Heart right ventricle (tissue), 16 donors: Measurements from ENCODE around the gene TAOK1. TPM values are rescaled to one million over a fixed set of nuclear protein-coding genes. Genes with fewer than 3 reads are reported as not detected.

Source experiments
- ATAC-seq, 8 donors: fragments of 200-7000 bp; cut with Tn5 transposase; one replicate each; pipeline ENCODE4 v1.9.1; 2020; ENCODE audit warnings: mild to moderate bottlenecking in 8 of 8, moderate library complexity in 8 of 8, moderate number of reproducible peaks in 1 of 8
- DNase-seq, 2 donors: peaks; one replicate each; pipeline ENCODE4 v3.0.0-alpha.2; 2020
- H3K27ac ChIP-seq, 10 donors: fragments of 200-600 bp; sonication (generic) in 2 of 10; one replicate each; pipeline versions ENCODE4 v1.5.0 to v1.8.0; 2020 to 2022; ENCODE audit warnings: mild to moderate bottlenecking in 3 of 10
- H3K27me3 ChIP-seq, 7 donors: fragments of 200-600 bp; one replicate each; pipeline ENCODE4 v1.8.0; 2021 to 2022; ENCODE audit warnings: mild to moderate bottlenecking in 2 of 7
- H3K36me3 ChIP-seq, 9 donors: fragments of 200-600 bp; sonication (generic) in 1 of 9; one replicate each; pipeline versions ENCODE4 v1.5.0 to v1.8.0; 2020 to 2022; ENCODE audit warnings: mild to moderate bottlenecking in 2 of 9
- H3K4me1 ChIP-seq, 9 donors: fragments of 200-600 bp; sonication (generic) in 1 of 9; one replicate each; pipeline versions ENCODE4 v1.5.0 to v1.8.0; 2020 to 2022; ENCODE audit warnings: mild to moderate bottlenecking in 4 of 9
- H3K4me3 ChIP-seq, 10 donors: fragments of 200-600 bp; sonication (generic) in 2 of 10; one replicate each; pipeline versions ENCODE4 v1.5.0 to v1.8.0; 2020 to 2022; ENCODE audit warnings: mild to moderate bottlenecking in 7 of 10, moderate library complexity in 2 of 10
- H3K9me3 ChIP-seq, 11 donors: fragments of 200-600 bp in 10 of 11; sonication (generic) in 2 of 11; one replicate each; pipeline versions ENCODE4 v1.5.0 to v1.8.0; 2013 to 2022; ENCODE audit warnings: mild to moderate bottlenecking in 2 of 11, control low read depth in 1 of 11, moderate library complexity in 1 of 11
- CTCF ChIP-seq, 9 donors: fragments of 200-600 bp; sonication (generic) in 2 of 9; IDR thresholded peaks; one replicate each; pipeline versions ENCODE4 v1.5.0 to v1.8.0; 2021 to 2022; ENCODE audit warnings: antibody characterized with exemption in 9 of 9, mild to moderate bottlenecking in 5 of 9, moderate library complexity in 1 of 9
- WGBS, 2 donors: extraction: QIAGEN DNeasy Blood & Tissue Kit; methylation state at CpG; one replicate each; pipeline ENCODE4 v1.1.7; 2013; ENCODE audit warnings: inconsistent platforms in 1 of 2; 5-methylcytosine and 5-hydroxymethylcytosine counted together
- intact Hi-C, 10 donors: fragments of 100-400 bp; cut with DNase I; formaldehyde crosslinking; loops; one replicate each; pipeline versions ENCODE4 v1.11.1 to v1.14.2; 2022
- polyA plus RNA-seq, 2 donors: library from polyadenylated mRNA; stranded (reverse); fragments of 200-250 nt; gene quantifications; one replicate each; pipeline ENCODE4 v1.2.3, GENCODE V29; 2013
- total RNA-seq, 10 donors: library from RNA; stranded (reverse); fragmentation: NEBNext Ultra II Directional in 3 of 10; extraction: Animal tissue kit (Norgen Biotek cat#: 25700) in 3 of 10; gene quantifications; one replicate each; pipeline versions ENCODE4 v1.2.1 to v1.2.4, GENCODE V29; 2021 to 2023
- donor health status: Arrhythmogenic right ventricular cardiomyopathy.
- donor health status: ischemic (EF 13 %, LVEDD 7.1; RV severe dilation, severe dysfunction).
- donor health status: healthy with polysubstance abuse.
- donor health status: DM: no; HTN: yes; CAD: no.
- donor health status: DM: no; HTN: no; CAD: no.
- donor health status: ischemic (EF 25% LVEDD 6.9; RV normal size, moderate dysfunction).
- donor health status: ischemic (EF 25% LVEDD 5.7; RV mildly dilated, moderate dysfunction).
- donor health status: healthy.
- donor health status: DM: yes; HTN: yes; CAD: no.
- donor health status: Ischemic cardiomyopathy.
- donor health status: ischemic (EF 35%, LVEDD 5.7; RV mildly dilated, moderate dysfunction).
- donor health status: nonischemic (EF 11% LVEDD 7.7; RV severe dilation, severe dysfunction).
- donor health status: DM: yes; HTN: yes; CAD: no.
- donor health status: PGD.
- donor health status: ischemic (EF 29% LVEDD 5.4; RV normal size, mild dysfunction).
- donor health status: nonischemic (EF 23%, LVEDD 6.1; RV moderate dilation, normal function).

Gene TAOK1
- total and polyA plus RNA-seq, 12 donors: 6.4 to 86.9 (median 68.8) TPM

- ATAC-seq (peak; percentile 61 to 82 (median 74)), DNase-seq (peak; percentile 87 to 89)
- H3K9me3 ChIP-seq: no peaks in the 10 kb centered on the region
- H3K4me1 ChIP-seq: peaks cover 14 to 68% (median 52%) of the 10 kb centered on the region in 9 donors
- no peaks in the 10 kb centered on the region for H3K27me3 ChIP-seq
- WGBS, 2 donors: 1% methylated on average over 81 to 85 of the region's 85 CpGs
- no peak for TF ChIP-seq CTCF (IDR thresholded peaks at IDR 0.05)
- H3K36me3 ChIP-seq: peaks cover 0 to 15% (median 0%) of the 10 kb centered on the region in 9 donors
- peak within 1 kb of the TSS; percentile 83 to 94 (median 91) for H3K27ac ChIP-seq
- intact Hi-C loops: loop anchor here in 1 of 10 donors (10.0 kb wide), 1 partner anchor 424 kb away; no protein-coding TSS in a partner anchor
- H3K4me3 ChIP-seq: peak within 1 kb of the TSS; percentile 68 to 92 (median 84)
Measured at GRCh38 chr17:29568331-29569244, 178.4 kb downstream of the TAOK1 start, which contains the start of gene TP53I13. Gene TP53I13 (plus strand): TSS chr17:29568701. CDS start chr17:29568759, 58 bp downstream.

GRCh38 chr17:29569245-29569950 lies 179.2 kb downstream of the TAOK1 start:
- Histone ChIP-seq H3K27ac (peak overlapping the region; percentile 83 to 94 (median 91)), H3K4me3 (peak overlapping the region; percentile 68 to 92 (median 84)), H3K9me3 (no peaks in the 10 kb centered on the region), H3K36me3 (peaks cover 0 to 23% (median 4%) of the 10 kb centered on the region in 9 donors), H3K4me1 (peaks cover 14 to 70% (median 53%) of the 10 kb centered on the region in 9 donors), H3K27me3 (no peaks in the 10 kb centered on the region)
- TF ChIP-seq CTCF (IDR thresholded peaks at IDR 0.05): no peak
- no peak for ATAC-seq
- DNase-seq: peak in 1 of 2 donors; percentile 20
- intact Hi-C loops: loop anchor here in 1 of 10 donors (10.0 kb wide), 1 partner anchor 425 kb away; no protein-coding TSS in a partner anchor
- 57 to 66% methylated on average over 14 of the region's 14 CpGs for WGBS, 2 donors

- no peak for ATAC-seq
- no peak for TF ChIP-seq CTCF (IDR thresholded peaks at IDR 0.05)
- no peak for DNase-seq
- Histone ChIP-seq H3K9me3 (no peaks in the 10 kb centered on the region), H3K27me3 (no peaks in the 10 kb centered on the region), H3K4me3 (no peak overlapping the region), H3K27ac (peak overlapping the region in 1 of 10 donors; percentile 9), H3K4me1 (peaks cover 14 to 68% (median 51%) of the 10 kb centered on the region in 9 donors), H3K36me3 (peaks cover 0 to 34% (median 16%) of the 10 kb centered on the region in 9 donors)
- 71 to 77% methylated on average over 7 of the region's 7 CpGs for WGBS, 2 donors
- intact Hi-C loops: loop anchor here in 1 of 10 donors (10.0 kb wide), 1 partner anchor 54 kb away; the partner anchor contains the start of gene CORO6
Measured at GRCh38 chr17:29570521-29570920, 180.4 kb downstream of the TAOK1 start.

- Histone ChIP-seq H3K27ac (peak overlapping the region in 4 of 10 donors; percentile 68 to 73 (median 72)), H3K9me3 (no peaks in the 10 kb centered on the region), H3K27me3 (no peaks in the 10 kb centered on the region), H3K4me1 (peaks cover 14 to 58% (median 41%) of the 10 kb centered on the region in 9 donors), H3K36me3 (peaks cover 0 to 44% (median 25%) of the 10 kb centered on the region in 9 donors), H3K4me3 (no peak overlapping the region)
- TF ChIP-seq CTCF (IDR thresholded peaks at IDR 0.05): no peak
- ATAC-seq (no peak), DNase-seq (no peak)
- WGBS, 2 donors: 84 to 85% methylated on average over 6 of the region's 6 CpGs
- intact Hi-C loops: loop anchor here in 1 of 10 donors (10.0 kb wide), 1 partner anchor 53 kb away; the partner anchor contains the start of gene CORO6
Measured at GRCh38 chr17:29571486-29571882, 181.3 kb downstream of the TAOK1 start.
